Naive thymus-derived CD8-positive, alpha-beta T cell (primary cell): Measurements from ENCODE around the gene PFN3. TPM values are rescaled to one million over a fixed set of nuclear protein-coding genes. Genes with fewer than 3 reads are reported as not detected.

Experiments used
- ATAC-seq, 2 donors: fragments of 150-1000 bp; cut with Tn5 transposase in 1 of 2; sonication (Bioruptor Pico), chemical (Tn5 transposase) in 1 of 2; 1 replicate in 1 of 2; 2 replicates in 1 of 2; pipeline ENCODE4 v1.10.0; 2021; ENCODE audit warnings: mild to moderate bottlenecking in 2 of 2, moderate library complexity in 2 of 2
- POLR2A ChIA-PET: fragments of 350-600 bp; sonication (Branson Sonifier 250); formaldehyde crosslinking; loops from one replicate; lab custom pipeline; 2021; ENCODE audit warnings: antibody characterized with exemption; lab: Charles Lee
- DNase-seq, 10 donors: peaks; one replicate each; pipeline versions ENCODE4 v3.0.0 to v3.0.0-alpha.2; 2020 to 2022
- H3K27ac Mint-ChIP-seq, 10 donors: one replicate each; pipeline ENCODE4 v1.8.0; 2020 to 2022; ENCODE audit warnings: mild to moderate bottlenecking in 10 of 10, mixed read lengths in 10 of 10, moderate library complexity in 4 of 10, inconsistent platforms in 1 of 10
- H3K27me3 Mint-ChIP-seq, 5 donors: one replicate each; pipeline ENCODE4 v1.8.0; 2021 to 2022; ENCODE audit warnings: mixed read lengths in 5 of 5
- H3K36me3 Mint-ChIP-seq, 3 donors: one replicate each; pipeline ENCODE4 v1.8.0; 2020 to 2022; ENCODE audit warnings: mixed read lengths in 3 of 3, mild to moderate bottlenecking in 2 of 3, inconsistent platforms in 1 of 3
- H3K4me1 Mint-ChIP-seq, 4 donors: one replicate each; pipeline ENCODE4 v1.8.0; 2021 to 2022; ENCODE audit warnings: mixed read lengths in 4 of 4
- H3K4me3 Mint-ChIP-seq, 10 donors: one replicate each; pipeline ENCODE4 v1.8.0; 2020 to 2022; ENCODE audit warnings: mild to moderate bottlenecking in 10 of 10, mixed read lengths in 10 of 10, moderate library complexity in 6 of 10, inconsistent platforms in 1 of 10
- H3K9me3 Mint-ChIP-seq, 9 donors: one replicate each; pipeline ENCODE4 v1.8.0; 2020 to 2022; ENCODE audit warnings: mixed read lengths in 9 of 9, mild to moderate bottlenecking in 3 of 9, inconsistent platforms in 1 of 9, moderate library complexity in 1 of 9
- polyA plus RNA-seq, 3 donors: library from polyadenylated mRNA; unstranded; fragments of 300-500 nt; fragmentation: Illumina TruSeq; gene quantifications; one replicate each; pipeline ENCODE4 v1.2.3, GENCODE V29; 2021
- total RNA-seq, 8 experiments: library from RNA in 2 of 8; stranded (reverse) in 2 of 8; gene quantifications; one replicate each; pipeline ENCODE4 v1.2.3 and lab custom pipeline; 2021 to 2026

PFN3 gene, protein sequence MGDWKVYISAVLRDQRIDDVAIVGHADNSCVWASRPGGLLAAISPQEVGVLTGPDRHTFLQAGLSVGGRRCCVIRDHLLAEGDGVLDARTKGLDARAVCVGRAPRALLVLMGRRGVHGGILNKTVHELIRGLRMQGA
- not detected for total RNA-seq
- not detected for polyA plus RNA-seq
- 0 reads per million in 6 experiments for total RNA-seq (lab: John Stamatoyannopoulos, UW)

DNA sequence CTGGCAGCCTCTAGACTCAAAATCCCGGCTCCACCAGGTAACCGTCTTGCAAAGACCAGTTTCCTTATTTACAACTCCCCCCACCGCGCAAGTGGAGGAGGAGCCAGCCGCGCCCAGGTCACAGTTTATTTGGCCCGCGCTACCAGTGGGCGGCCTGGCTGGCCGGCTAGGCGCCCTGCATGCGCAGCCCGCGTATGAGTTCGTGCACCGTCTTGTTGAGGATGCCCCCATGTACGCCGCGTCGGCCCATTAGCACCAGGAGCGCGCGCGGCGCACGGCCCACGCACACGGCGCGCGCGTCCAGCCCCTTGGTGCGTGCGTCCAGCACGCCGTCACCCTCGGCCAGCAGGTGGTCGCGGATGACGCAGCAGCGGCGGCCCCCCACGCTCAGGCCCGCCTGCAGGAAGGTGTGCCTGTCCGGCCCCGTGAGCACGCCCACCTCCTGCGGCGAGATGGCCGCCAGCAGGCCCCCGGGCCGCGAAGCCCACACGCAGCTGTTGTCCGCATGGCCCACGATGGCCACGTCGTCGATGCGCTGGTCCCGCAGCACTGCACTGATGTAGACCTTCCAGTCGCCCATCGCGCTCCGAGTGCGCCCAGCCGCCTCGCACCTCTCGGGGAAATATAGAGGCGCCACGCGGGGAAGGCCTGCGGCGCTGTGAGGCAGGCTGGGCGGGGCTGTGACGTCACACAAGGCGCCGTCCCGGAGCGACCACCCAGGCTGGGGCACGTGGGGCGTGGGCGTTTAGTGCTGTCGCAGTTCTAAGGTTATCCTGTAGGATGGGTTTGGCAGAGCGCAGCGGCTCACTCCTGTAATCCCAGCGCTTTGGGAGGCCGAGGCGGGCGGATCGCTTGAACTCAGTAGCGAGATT is at the start of gene PFN3:
PFN3 (minus strand) TSS at position 665 of the 872 bp plus-strand sequence; CDS start at position 580, 85 bp downstream.
- peak within 1 kb of the TSS in 1 of 10 donors; percentile 11 for H3K27ac Mint-ChIP-seq
- DNase-seq (no peak), ATAC-seq (no peak)
- POLR2A ChIA-PET, result interaction anchor here (0.5 to 1.0 kb wide), 2 partner anchors 10 to 21 kb away, joined by 4 to 5 read pairs; no protein-coding TSS in a partner anchor
- no peaks in the 10 kb centered on the region for H3K9me3 Mint-ChIP-seq
- peaks cover 1 to 28% (median 26%) of the 10 kb centered on the region in 4 donors for H3K4me1 Mint-ChIP-seq
- H3K4me3 Mint-ChIP-seq, result no peak within 1 kb of the TSS
- H3K36me3 Mint-ChIP-seq, result no peaks in the 10 kb centered on the region
- H3K27me3 Mint-ChIP-seq, result peaks cover 0 to 9% (median 0%) of the 10 kb centered on the region in 5 donors

DNA sequence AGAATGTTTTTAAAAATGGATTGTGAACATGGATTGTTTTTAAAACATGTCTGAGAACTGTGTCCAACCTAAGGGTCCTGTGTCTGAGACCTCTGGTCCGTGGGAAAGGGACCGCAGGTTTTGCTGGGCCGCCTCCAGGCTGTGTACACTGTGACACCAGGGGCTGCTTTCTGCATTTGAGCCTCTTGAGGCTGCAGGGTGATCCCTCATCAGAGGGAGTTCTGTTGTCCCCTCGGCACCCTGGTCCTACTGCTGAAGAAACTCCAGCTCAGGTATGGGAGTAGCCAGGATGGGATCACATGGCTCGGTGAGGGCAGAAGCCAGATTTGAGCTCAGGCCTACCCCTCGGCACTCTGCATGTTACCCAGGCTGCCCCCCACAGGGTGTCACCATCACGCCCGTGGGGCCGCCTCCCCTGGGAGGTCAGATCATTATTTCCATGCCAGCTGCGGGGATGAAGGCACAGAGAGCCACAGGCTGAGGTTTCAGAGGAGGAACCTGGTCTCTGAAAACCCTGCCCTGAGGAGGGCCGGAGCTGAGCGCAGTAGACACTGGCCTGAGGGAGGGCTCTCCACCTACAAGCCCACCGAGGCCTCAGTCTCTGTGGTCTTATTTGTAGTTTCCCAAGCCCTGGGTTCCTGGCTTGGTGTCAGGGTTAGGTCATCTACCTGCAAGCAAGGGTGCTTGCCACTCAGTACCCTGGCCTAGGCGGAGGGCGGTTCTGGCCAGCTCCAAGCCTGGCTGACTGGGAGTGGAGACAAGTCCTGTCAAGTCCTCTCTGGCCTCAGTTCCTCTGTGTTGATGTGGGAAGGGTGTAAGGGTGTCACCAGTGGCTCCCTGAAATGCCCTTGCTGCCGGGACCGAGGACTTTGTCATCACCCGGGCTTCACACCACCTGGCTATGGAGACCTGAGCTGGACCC is 48.9 kb upstream of the PFN3 start:
- Mint-ChIP-seq H3K27me3 (no peaks in the 10 kb centered on the region), H3K4me3 (peak overlapping the region in 3 of 10 donors; percentile 7 to 37 (median 24)), H3K4me1 (peaks cover 32 to 65% (median 55%) of the 10 kb centered on the region in 4 donors), H3K9me3 (no peaks in the 10 kb centered on the region), H3K27ac (peak overlapping the region in 4 of 10 donors; percentile 14 to 82 (median 20)), H3K36me3 (no peaks in the 10 kb centered on the region)
- DNase-seq, result no peak
- POLR2A ChIA-PET, result interaction anchor here (0.9 to 25.4 kb wide), 4 partner anchors 12 to 76 kb away, joined by 3 to 1530 read pairs (median 37); partner anchors contain the start of genes F12 and GRK6
- no peak for ATAC-seq

DNA sequence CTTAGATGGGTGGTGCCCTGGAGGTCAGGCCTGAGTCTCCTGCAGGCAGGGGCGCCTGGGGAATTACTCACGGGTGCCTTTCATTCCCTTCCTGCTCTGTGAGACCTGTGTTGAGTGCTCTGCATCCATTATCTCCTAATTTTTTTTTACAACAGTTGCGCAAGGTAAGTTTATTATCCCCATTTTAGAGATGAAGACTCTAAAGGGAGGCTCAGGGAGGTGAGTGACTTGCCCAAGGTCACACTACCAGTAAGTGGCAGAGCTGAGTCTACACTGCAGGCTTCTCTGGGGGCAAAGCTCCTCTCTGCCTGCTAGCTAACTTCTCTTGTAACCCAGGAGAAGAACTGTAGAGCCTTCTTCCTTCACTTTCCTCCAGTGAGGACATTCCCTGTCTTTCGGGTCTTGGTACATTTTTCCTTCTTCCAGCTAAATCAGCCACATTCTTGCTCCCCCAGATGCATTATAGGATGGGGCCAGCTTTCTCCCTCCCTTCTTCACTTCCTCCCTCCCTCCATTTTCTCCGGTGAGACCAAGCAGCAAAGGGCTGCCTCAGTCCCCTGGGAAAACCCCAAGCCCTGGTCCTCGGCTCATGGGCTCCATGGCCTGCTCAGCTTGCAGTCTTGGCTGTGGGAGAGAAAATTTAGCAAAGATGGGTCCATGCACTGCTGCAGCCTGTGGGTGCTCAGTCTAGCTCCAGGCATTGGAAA is 47.9 kb upstream of the PFN3 start:
- H3K27ac Mint-ChIP-seq, result peak overlapping the region; percentile 70 to 93 (median 83)
- no peaks in the 10 kb centered on the region for H3K9me3 Mint-ChIP-seq
- H3K27me3 Mint-ChIP-seq, result no peaks in the 10 kb centered on the region
- H3K36me3 Mint-ChIP-seq, result no peaks in the 10 kb centered on the region
- peak overlapping the region; percentile 37 to 83 (median 77) for H3K4me3 Mint-ChIP-seq
- ATAC-seq, result no peak
- peaks cover 30 to 65% (median 55%) of the 10 kb centered on the region in 4 donors for H3K4me1 Mint-ChIP-seq
- DNase-seq, result no peak
- POLR2A ChIA-PET, result interaction anchor here (0.6 to 25.4 kb wide), 10 partner anchors 6 to 913 kb away, joined by 3 to 1530 read pairs (median 4); partner anchors contain the start of genes DDX41, F12 and GRK6

DNA sequence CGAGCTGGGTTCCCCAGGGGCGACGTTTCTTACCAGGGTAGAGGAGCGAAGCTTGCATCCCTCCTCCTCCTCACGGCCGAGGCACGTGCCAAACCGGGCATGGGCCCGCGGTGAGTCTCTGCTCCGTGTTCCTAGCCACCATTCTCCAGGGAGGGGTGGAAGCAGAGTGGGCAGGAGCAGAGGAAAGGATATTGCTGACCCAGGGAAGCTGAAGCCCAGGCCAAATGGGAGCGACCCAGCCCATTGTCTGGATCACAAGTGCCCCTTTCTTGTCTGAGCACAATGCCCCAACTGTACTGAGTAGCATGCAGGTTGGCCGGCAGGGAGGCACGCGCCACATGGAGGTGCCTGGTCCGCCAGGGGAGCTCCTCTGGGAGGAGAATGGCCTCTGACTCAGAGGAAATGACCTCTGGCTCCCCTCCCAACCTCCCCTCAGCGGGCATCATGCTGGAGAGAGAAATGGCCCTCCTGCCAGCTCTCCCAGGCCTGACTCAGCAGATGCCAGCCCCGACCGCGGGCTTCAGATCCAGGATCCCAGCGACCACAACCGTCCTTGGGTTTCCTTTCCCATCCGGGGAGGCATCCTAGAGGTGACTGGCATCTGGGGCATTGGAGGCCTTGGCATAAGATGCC is 47.3 kb upstream of the PFN3 start:
- peaks cover 0 to 1% (median 0%) of the 10 kb centered on the region in 3 donors for H3K36me3 Mint-ChIP-seq
- DNase-seq, result peak in 1 of 10 donors; percentile 29
- H3K4me1 Mint-ChIP-seq, result peaks cover 27 to 58% (median 51%) of the 10 kb centered on the region in 4 donors
- no peaks in the 10 kb centered on the region for H3K9me3 Mint-ChIP-seq
- peak overlapping the region; percentile 66 to 93 (median 83) for H3K27ac Mint-ChIP-seq
- peak; percentile 2 to 9 for ATAC-seq
- no peaks in the 10 kb centered on the region for H3K27me3 Mint-ChIP-seq
- peak overlapping the region; percentile 37 to 83 (median 70) for H3K4me3 Mint-ChIP-seq
- POLR2A ChIA-PET, result interaction anchor here (0.6 to 25.4 kb wide), 11 partner anchors 7 to 120 kb away, joined by 3 to 1530 read pairs (median 4); partner anchors contain the start of genes DDX41, F12 and GRK6

DNA sequence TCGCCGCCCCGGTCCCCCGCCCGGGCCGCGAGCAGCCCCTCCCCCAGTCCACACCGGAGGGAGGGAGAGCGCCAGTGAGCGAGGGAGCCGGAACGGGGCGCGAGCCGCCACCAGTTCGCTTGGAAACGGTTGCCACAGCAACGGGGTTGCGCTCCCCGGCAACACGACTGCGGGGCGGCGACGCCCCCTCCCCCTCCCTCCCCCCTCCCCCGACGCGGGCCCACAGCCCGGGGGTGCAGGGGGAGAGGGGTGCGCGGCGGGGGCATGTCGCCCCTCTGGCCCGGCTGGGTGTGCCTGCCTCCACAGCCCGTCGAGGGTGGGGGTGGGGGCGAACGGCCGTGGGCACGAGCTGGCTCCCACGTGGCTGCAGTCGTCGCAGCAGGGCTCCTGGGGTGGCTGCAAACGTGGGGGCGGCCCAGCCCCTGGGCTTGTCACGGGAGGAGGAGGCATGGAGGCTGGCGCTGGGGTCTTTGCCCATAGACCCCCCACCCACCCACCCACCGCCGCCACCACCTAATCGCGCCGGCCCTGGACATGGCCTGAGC is 46.7 kb upstream of the PFN3 start:
- Mint-ChIP-seq H3K9me3 (no peaks in the 10 kb centered on the region), H3K4me1 (peaks cover 28 to 62% (median 50%) of the 10 kb centered on the region in 4 donors), H3K27ac (peak overlapping the region in 2 of 10 donors; percentile 85 to 86), H3K27me3 (no peaks in the 10 kb centered on the region), H3K4me3 (peak overlapping the region in 7 of 10 donors; percentile 41 to 82 (median 62)), H3K36me3 (peaks cover 0 to 7% (median 0%) of the 10 kb centered on the region in 3 donors)
- DNase-seq (peak; percentile 60 to 92 (median 80)), ATAC-seq (peak; percentile 43 to 55)
- POLR2A ChIA-PET, result interaction anchor here (0.6 to 25.4 kb wide), 12 partner anchors 7 to 119 kb away, joined by 3 to 1530 read pairs (median 4); partner anchors contain the start of genes DDX41, F12 and GRK6

DNA sequence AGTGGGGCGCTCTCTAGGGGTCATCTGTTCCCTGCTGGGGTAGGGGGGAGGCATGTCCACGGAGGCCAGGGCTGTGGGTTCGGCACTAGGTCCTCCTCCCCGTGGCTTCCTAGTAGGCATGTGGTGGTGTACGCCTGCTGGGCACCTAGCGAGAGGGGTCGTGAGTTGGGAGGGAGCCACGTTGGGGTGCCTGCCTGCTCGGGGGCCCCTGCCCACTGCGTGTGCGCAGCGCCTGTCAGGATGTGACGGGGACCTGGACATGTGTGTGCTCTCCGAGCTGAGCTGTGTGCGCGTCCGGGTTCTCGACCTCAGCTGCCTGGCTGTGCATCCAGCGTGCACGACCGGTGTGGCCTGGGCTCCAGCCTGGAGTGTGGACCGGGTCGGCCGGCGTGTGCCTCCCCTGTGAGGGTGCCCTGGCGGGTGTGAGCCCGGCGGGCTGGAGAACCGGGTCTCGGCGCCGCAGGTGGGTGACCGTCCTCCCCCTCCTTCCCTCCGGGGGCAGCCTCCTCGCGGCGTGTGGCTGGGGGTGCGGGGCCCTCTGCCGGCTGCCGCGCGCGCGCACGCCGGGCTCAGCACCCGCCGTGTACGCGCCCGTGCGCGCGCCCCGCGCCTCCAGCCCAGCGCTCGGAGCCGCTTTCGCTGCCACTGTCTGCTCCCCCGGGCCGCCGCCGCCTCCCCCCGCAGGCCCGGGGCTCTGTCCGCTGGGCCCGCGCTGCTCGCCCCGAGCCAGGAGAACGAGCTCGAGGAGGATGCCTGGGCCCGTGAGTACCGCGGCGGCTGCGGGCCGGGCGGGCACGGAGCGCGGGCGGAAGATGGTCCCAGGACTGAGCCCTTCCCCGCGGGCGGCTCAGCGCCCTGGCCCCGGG is 46.0 kb upstream of the PFN3 start, which contains the start of gene PRR7:
PRR7 (plus strand) TSS at position 615 of the 866 bp plus-strand sequence. CDS start 8,254 bp downstream, outside the sequence.
- peak within 1 kb of the TSS; percentile 91 to 98 (median 96) for H3K27ac Mint-ChIP-seq
- DNase-seq (peak; percentile 60 to 86 (median 78)), ATAC-seq (peak; percentile 49 to 53)
- no peaks in the 10 kb centered on the region for H3K9me3 Mint-ChIP-seq
- peak within 1 kb of the TSS; percentile 76 to 89 (median 82) for H3K4me3 Mint-ChIP-seq
- POLR2A ChIA-PET, result interaction anchor here (0.6 to 25.4 kb wide), 13 partner anchors 8 to 758 kb away, joined by 3 to 1530 read pairs (median 3); partner anchors contain the start of genes F12, GRK6 and HNRNPAB
- H3K36me3 Mint-ChIP-seq, result peaks cover 0 to 14% (median 0%) of the 10 kb centered on the region in 3 donors
- peaks cover 28 to 60% (median 48%) of the 10 kb centered on the region in 4 donors for H3K4me1 Mint-ChIP-seq
- H3K27me3 Mint-ChIP-seq, result no peaks in the 10 kb centered on the region

DNA sequence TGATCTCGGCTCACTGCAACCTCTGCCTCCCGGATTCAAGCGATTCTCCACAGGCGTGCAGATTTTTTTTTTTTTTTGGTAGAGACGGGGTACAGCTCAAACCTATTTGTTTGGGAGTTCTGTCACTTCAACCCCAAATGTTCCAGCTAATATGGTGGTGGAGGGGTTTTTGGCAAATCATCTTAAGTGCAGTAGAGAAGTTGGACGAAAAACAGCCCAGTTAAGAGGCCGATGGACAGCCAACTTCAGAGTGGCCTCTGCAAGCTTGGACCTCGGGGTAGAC is 45.4 kb upstream of the PFN3 start:
- DNase-seq (peak in 1 of 10 donors; percentile 20), ATAC-seq (no peak)
- Mint-ChIP-seq H3K9me3 (no peaks in the 10 kb centered on the region), H3K36me3 (peaks cover 0 to 17% (median 0%) of the 10 kb centered on the region in 3 donors), H3K27ac (peak overlapping the region; percentile 91 to 98 (median 96)), H3K4me3 (peak overlapping the region; percentile 76 to 89 (median 82)), H3K4me1 (peaks cover 30 to 61% (median 48%) of the 10 kb centered on the region in 4 donors), H3K27me3 (no peaks in the 10 kb centered on the region)
- POLR2A ChIA-PET, result interaction anchor here (0.6 to 25.4 kb wide), 10 partner anchors 9 to 758 kb away, joined by 3 to 1530 read pairs (median 4); partner anchors contain the start of genes F12, GRK6 and HNRNPAB

DNA sequence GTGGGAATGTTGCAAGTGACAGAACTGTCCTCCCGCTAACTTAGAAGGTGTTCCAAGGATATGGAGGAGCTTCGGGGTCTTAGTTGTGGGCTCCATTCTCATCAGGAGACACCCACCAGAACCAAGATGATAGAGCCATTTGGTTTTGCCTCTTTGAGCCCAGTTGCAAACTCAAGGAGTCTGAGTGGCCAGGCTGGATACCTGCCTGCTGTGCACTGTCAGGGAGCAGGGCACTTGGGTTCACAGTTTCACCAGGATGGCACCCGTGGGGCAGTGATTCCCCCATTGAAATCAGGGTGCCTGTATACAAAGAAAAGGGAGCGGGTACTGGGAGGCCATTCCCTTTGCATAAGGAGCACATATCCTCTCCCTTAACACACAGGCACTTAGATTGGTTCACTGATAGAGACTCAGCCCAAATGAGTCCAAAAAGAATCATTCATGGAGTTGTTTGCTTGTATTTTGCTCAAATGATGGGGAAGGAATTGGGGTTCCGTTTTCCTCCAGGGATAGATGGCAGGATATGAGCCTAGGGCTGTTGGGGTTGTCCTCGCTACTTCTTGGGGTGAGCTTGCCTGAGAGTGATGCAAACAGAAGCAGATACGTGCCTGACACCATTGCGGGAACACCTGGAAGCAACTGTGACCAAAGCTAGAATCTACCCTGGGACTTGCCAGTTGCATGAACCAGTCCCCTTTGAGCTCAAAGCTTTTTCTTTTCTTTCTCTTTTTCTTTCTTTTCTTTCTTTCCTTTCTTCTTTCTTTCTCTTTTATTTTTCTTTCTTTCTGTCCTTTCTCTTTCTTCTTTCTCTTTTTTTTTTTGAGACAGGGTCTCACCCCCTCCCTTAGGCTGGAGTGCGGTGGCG is 44.8 kb upstream of the PFN3 start:
- POLR2A ChIA-PET, result interaction anchor here (1.2 to 25.4 kb wide), 10 partner anchors 8 to 75 kb away, joined by 3 to 1530 read pairs (median 6); partner anchors contain the start of genes F12 and GRK6
- ATAC-seq, result peak in 1 of 2 donors; percentile 21
- peak in 4 of 10 donors; percentile 46 to 60 (median 48) for DNase-seq
- Mint-ChIP-seq H3K4me3 (peak overlapping the region; percentile 76 to 89 (median 82)), H3K36me3 (peaks cover 0 to 19% (median 1%) of the 10 kb centered on the region in 3 donors), H3K9me3 (no peaks in the 10 kb centered on the region), H3K4me1 (peaks cover 31 to 58% (median 51%) of the 10 kb centered on the region in 4 donors), H3K27ac (peak overlapping the region; percentile 91 to 98 (median 96)), H3K27me3 (no peaks in the 10 kb centered on the region)
